PC-3 (cell line): ENCODE results near the gene GRIN1.

Source experiments
- CTCF ChIP-seq: fragments of 300-600 bp; sonication (generic); conservative IDR thresholded peaks from 2 replicates; pipeline ENCODE4 v1.5.1; 2017; ENCODE audit warnings: antibody characterized with exemption, low read depth, mild to moderate bottlenecking, low read length
- EZH2 ChIP-seq: fragments of 300-600 bp; sonication (generic); IDR thresholded peaks from one replicate; pipeline ENCODE4 v1.6.1; 2017; ENCODE audit warnings: antibody characterized with exemption, mild to moderate bottlenecking, low read length; ENCODE audit not compliant: unreplicated experiment
- EZH2phosphoT487 ChIP-seq: fragments of 300-600 bp; sonication (generic); IDR thresholded peaks from 2 replicates; pipeline ENCODE4 v1.6.1; 2018; ENCODE audit warnings: mild to moderate bottlenecking, antibody characterized with exemption, low read length, borderline replicate concordance

GRCh38 chr9:137183980-137184595, 45.1 kb downstream of the GRIN1 start:
- no peak for TF ChIP-seq CTCF
- TF ChIP-seq EZH2: no peak
- TF ChIP-seq EZH2phosphoT487: no peak
